GM21423 (cell line): ENCODE data around the gene DRD2.
"Not testable (repeated sequence)": the region's sequence is repeated elsewhere in the genome, so short reads cannot be mapped to it uniquely, and the experiment has no call there.

Experiments
- ATAC-seq: cut with Tn5 transposase; IDR thresholded peaks from one replicate; pipeline ENCODE4 v1.9.1; 2021; ENCODE audit warnings: mild to moderate bottlenecking, moderate library complexity; ENCODE audit not compliant: unreplicated experiment

Gene DRD2

GRCh38 chr11:113475160-113475761 is at the start of gene DRD2:
DRD2 (minus strand) TSS chr11:113475398; CDS start chr11:113424651, 50,747 bp downstream.
- ATAC-seq, result no peak

- ATAC-seq, result not testable (repeated sequence)
These were observed 48.7 kb upstream of the DRD2 start for GRCh38 chr11:113523906-113524305.

- no peak for ATAC-seq
These were observed 46.7 kb upstream of the DRD2 start for GRCh38 chr11:113521737-113522517.

- no peak for ATAC-seq
These were observed 44.9 kb upstream of the DRD2 start for GRCh38 chr11:113519989-113520613.

- ATAC-seq, result no peak
These were observed 43.7 kb upstream of the DRD2 start for GRCh38 chr11:113518716-113519495.

- no peak for ATAC-seq
These were observed 42.2 kb upstream of the DRD2 start for GRCh38 chr11:113517361-113517760.

GRCh38 chr11:113514856-113515255 is 39.7 kb upstream of the DRD2 start:
- no peak for ATAC-seq

GRCh38 chr11:113507341-113507740 is 32.1 kb upstream of the DRD2 start:
- ATAC-seq, result no peak

GRCh38 chr11:113506893-113507292 is 31.7 kb upstream of the DRD2 start:
- no peak for ATAC-seq

GRCh38 chr11:113506461-113506860 is 31.3 kb upstream of the DRD2 start:
- ATAC-seq, result no peak

- no peak for ATAC-seq
These were observed 30.6 kb upstream of the DRD2 start for GRCh38 chr11:113505541-113506375.

GRCh38 chr11:113505046-113505445 is 29.8 kb upstream of the DRD2 start:
- ATAC-seq, result no peak

- no peak for ATAC-seq
These were observed 29.4 kb upstream of the DRD2 start for GRCh38 chr11:113504586-113504985.

- no peak for ATAC-seq
These were observed 28.9 kb upstream of the DRD2 start for GRCh38 chr11:113504071-113504470.

GRCh38 chr11:113497066-113497910 is 22.1 kb upstream of the DRD2 start:
- ATAC-seq, result no peak

GRCh38 chr11:113496026-113496651 is 20.9 kb upstream of the DRD2 start:
- ATAC-seq, result no peak

GRCh38 chr11:113494021-113494420 is 18.8 kb upstream of the DRD2 start:
- ATAC-seq, result no peak

- ATAC-seq, result no peak
These were observed 18.0 kb upstream of the DRD2 start for GRCh38 chr11:113493206-113493605.

GRCh38 chr11:113488931-113489351 is 13.7 kb upstream of the DRD2 start:
- ATAC-seq, result no peak
